Measurements from ENCODE around the gene TBC1D5. TPM values are rescaled to one million over a fixed set of nuclear protein-coding genes. Genes with fewer than 3 reads are reported as not detected.

The TBC1D5 gene
- total RNA-seq, 1 donor from 2014 or later: 108 TPM

DNA sequence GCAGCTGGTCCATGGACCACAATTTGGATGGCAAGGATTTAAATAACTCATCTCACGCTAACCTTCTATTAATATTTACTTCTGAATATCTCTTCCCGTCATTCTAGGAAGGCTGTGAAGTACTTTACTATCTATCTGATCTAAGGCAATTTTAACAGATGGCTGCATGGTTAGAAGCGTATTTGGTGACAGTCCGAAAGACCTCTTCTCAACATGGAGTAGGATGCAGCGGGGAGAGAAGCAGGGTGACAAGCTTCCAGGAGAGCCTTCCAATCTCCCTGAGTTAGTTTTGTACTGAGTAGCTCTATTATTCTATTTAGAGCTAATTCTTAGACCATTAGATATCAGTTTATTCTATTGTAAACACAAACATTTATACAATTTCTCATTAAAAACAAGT lies 548.3 kb downstream of the TBC1D5 start:
- H3K36me3 ChIP-seq: no peaks in the 10 kb centered on the region
- no peak for DNase-seq (ENCODE audit: low spot score)
- Mint-ChIP-seq H3K27me3 (ENCODE audit: insufficient read depth, low read depth) (no peaks in the 10 kb centered on the region), H3K4me3 (no peak overlapping the region), H3K4me1 (peaks cover 13% of the 10 kb centered on the region), H3K27ac (no peak overlapping the region), H3K9me3 (no peaks in the 10 kb centered on the region), H3K36me3 (no peaks in the 10 kb centered on the region)
- TF ChIP-seq, protein P1, sequence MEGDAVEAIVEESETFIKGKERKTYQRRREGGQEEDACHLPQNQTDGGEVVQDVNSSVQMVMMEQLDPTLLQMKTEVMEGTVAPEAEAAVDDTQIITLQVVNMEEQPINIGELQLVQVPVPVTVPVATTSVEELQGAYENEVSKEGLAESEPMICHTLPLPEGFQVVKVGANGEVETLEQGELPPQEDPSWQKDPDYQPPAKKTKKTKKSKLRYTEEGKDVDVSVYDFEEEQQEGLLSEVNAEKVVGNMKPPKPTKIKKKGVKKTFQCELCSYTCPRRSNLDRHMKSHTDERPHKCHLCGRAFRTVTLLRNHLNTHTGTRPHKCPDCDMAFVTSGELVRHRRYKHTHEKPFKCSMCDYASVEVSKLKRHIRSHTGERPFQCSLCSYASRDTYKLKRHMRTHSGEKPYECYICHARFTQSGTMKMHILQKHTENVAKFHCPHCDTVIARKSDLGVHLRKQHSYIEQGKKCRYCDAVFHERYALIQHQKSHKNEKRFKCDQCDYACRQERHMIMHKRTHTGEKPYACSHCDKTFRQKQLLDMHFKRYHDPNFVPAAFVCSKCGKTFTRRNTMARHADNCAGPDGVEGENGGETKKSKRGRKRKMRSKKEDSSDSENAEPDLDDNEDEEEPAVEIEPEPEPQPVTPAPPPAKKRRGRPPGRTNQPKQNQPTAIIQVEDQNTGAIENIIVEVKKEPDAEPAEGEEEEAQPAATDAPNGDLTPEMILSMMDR (IDR thresholded peaks at IDR 0.05): no peak
- TF ChIP-seq EZH2phosphoT487 (IDR thresholded peaks at IDR 0.05) (no peak), EZH2 (IDR thresholded peaks at IDR 0.05) (no peak)
- H3K79me2 ChIP-seq (ENCODE audit: low read depth): no peaks in the 10 kb centered on the region
- H4K20me1 ChIP-seq (ENCODE audit: low read depth): no peaks in the 10 kb centered on the region
- no peak overlapping the region for H2AFZ ChIP-seq (replicated peaks)
- no peaks in the 10 kb centered on the region for H3F3A ChIP-seq (ENCODE audit: low read depth)
- H3K4me1 ChIP-seq: peaks cover 18% of the 10 kb centered on the region
- no peak overlapping the region for H3K27ac ChIP-seq
- H3K9ac ChIP-seq: no peak overlapping the region
- no peaks in the 10 kb centered on the region for H3K9me3 ChIP-seq (ENCODE audit: low read depth)
- no peaks in the 10 kb centered on the region for H3K27me3 ChIP-seq
- H3K4me3 ChIP-seq: no peak overlapping the region
- no peak overlapping the region for H3K4me2 ChIP-seq

DNA sequence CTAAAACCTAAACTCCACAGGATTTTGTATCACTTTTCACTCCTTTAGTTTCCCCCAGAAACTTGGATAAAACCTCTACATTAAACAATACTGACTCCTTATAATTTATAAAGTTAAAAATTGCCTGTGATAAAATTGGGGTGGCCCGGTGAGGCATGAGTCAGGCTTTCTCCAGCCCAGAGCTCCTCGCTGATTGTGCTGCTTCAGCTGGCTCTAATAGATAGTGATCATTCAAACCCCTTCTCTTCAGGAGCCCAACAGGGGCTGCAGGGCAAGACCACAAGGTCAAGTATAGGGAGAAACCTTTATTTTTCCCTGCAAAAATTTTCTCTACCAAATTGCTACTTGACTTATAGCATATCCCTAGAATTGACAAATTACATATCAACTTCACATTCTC lies 549.4 kb downstream of the TBC1D5 start:
- no peaks in the 10 kb centered on the region for H3K79me2 ChIP-seq (ENCODE audit: low read depth)
- Mint-ChIP-seq H3K4me3 (no peak overlapping the region), H3K27ac (no peak overlapping the region), H3K4me1 (peaks cover 15% of the 10 kb centered on the region), H3K27me3 (ENCODE audit: insufficient read depth, low read depth) (no peaks in the 10 kb centered on the region), H3K9me3 (no peaks in the 10 kb centered on the region), H3K36me3 (no peaks in the 10 kb centered on the region)
- H3K27ac ChIP-seq: no peak overlapping the region
- H4K20me1 ChIP-seq (ENCODE audit: low read depth): no peaks in the 10 kb centered on the region
- H3K9ac ChIP-seq: no peak overlapping the region
- no peaks in the 10 kb centered on the region for H3K36me3 ChIP-seq
- TF ChIP-seq, protein P1 (IDR thresholded peaks at IDR 0.05): no peak
- no peak overlapping the region for H2AFZ ChIP-seq (replicated peaks)
- H3K4me1 ChIP-seq: peaks cover 29% of the 10 kb centered on the region
- no peak overlapping the region for H3K4me3 ChIP-seq
- peaks cover 10% of the 10 kb centered on the region for H3F3A ChIP-seq (ENCODE audit: low read depth)
- H3K27me3 ChIP-seq: no peaks in the 10 kb centered on the region
- DNase-seq (ENCODE audit: low spot score): no peak
- H3K4me2 ChIP-seq: no peak overlapping the region
- H3K9me3 ChIP-seq (ENCODE audit: low read depth): no peaks in the 10 kb centered on the region

DNA sequence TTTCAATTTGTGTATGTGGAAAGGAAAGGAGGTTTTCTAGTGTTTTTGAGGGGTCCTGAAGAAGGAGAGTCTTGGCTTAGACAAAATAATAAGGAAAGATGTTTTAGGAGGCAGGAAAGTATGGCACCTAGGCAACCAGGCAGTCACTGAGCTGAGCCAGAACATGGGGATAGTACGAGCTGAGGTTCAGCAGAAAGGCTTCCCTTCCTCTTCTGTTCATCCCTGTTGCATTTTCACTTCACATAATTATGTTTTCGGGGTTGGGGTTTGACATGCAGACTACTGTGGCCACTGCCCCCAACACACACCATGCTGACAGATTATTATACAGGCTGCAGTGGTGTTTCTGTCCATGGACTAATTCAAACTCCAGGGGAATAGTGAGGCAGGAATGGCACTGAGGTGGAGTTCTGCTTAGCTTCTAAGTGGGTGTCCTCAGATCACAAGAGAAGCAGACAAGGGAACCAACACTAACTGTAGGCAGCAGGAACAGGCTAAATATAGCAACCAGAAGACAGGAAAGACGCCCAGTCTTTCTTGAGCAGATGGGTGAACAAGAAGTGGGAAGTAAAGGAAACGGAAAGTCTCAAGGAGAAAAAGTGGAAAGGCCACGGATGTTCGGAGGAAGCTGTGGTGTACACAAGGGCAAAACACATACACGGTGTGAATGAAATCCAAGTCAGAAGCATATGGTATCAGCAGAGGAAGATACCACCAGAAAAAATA lies 551.9 kb downstream of the TBC1D5 start:
- H3K27me3 ChIP-seq: no peaks in the 10 kb centered on the region
- no peaks in the 10 kb centered on the region for H4K20me1 ChIP-seq (ENCODE audit: low read depth)
- H3K27ac ChIP-seq: no peak overlapping the region
- Mint-ChIP-seq H3K9me3 (no peaks in the 10 kb centered on the region), H3K4me3 (no peak overlapping the region), H3K36me3 (no peaks in the 10 kb centered on the region), H3K4me1 (peaks cover 13% of the 10 kb centered on the region), H3K27me3 (ENCODE audit: insufficient read depth, low read depth) (no peaks in the 10 kb centered on the region), H3K27ac (no peak overlapping the region)
- H3K79me2 ChIP-seq (ENCODE audit: low read depth): no peaks in the 10 kb centered on the region
- peaks cover 23% of the 10 kb centered on the region for H3F3A ChIP-seq (ENCODE audit: low read depth)
- H3K9ac ChIP-seq: no peak overlapping the region
- DNase-seq (ENCODE audit: low spot score): no peak
- no peak overlapping the region for H3K4me3 ChIP-seq
- H3K9me3 ChIP-seq (ENCODE audit: low read depth): no peaks in the 10 kb centered on the region
- no peak overlapping the region for H2AFZ ChIP-seq (replicated peaks)
- H3K4me2 ChIP-seq: no peak overlapping the region
- H3K4me1 ChIP-seq: peaks cover 37% of the 10 kb centered on the region
- H3K36me3 ChIP-seq: no peaks in the 10 kb centered on the region
- TF ChIP-seq, protein P1 (IDR thresholded peaks at IDR 0.05): no peak
- TF ChIP-seq EZH2 (IDR thresholded peaks at IDR 0.05) (no peak), EZH2phosphoT487 (IDR thresholded peaks at IDR 0.05) (no peak)

Measured in neural progenitor cell (in vitro differentiated cells).